OCI-LY1 (cell line): Measurements from ENCODE around the gene GTPBP1.

Experiments used
- CTCF ChIP-seq: fragments of 200-600 bp; sonication (generic), shearing (Covaris generic); IDR thresholded peaks from 2 replicates; pipeline ENCODE4 v1.5.1; 2017; ENCODE audit warnings: mild to moderate bottlenecking, antibody characterized with exemption, low read length, moderate library complexity, mixed read lengths
- EZH2 ChIP-seq: fragments of 200-600 bp; sonication (generic), shearing (Covaris generic); IDR thresholded peaks from 2 replicates; pipeline ENCODE4 v1.8.0; 2017; ENCODE audit warnings: borderline replicate concordance, mixed run types, mild to moderate bottlenecking, antibody characterized with exemption, low read length, moderate library complexity, mixed read lengths

GRCh38 chr22:38733724-38734381 is 28.1 kb downstream of the GTPBP1 start:
- TF ChIP-seq CTCF (no peak), EZH2 (no peak)
